Measurements from ENCODE around the gene TMEM132D.

- TF ChIP-seq CTCF (IDR thresholded peaks at IDR 0.05; ENCODE audit: insufficient read depth, low read depth, low read length), result no peak
- TF ChIP-seq EZH2 (IDR thresholded peaks at IDR 0.05; ENCODE audit: insufficient read depth, low read length), result no peak
Measured at GRCh38 chr12:129401572-129401971, 502.3 kb downstream of the TMEM132D start.

Data from astrocyte (in vitro differentiated cells and primary cell).